Measurements from ENCODE around the gene NFIA.
A peak's percentile ranks its signal among the peaks of the same experiment; 100 is the strongest.

NFIA gene

DNA sequence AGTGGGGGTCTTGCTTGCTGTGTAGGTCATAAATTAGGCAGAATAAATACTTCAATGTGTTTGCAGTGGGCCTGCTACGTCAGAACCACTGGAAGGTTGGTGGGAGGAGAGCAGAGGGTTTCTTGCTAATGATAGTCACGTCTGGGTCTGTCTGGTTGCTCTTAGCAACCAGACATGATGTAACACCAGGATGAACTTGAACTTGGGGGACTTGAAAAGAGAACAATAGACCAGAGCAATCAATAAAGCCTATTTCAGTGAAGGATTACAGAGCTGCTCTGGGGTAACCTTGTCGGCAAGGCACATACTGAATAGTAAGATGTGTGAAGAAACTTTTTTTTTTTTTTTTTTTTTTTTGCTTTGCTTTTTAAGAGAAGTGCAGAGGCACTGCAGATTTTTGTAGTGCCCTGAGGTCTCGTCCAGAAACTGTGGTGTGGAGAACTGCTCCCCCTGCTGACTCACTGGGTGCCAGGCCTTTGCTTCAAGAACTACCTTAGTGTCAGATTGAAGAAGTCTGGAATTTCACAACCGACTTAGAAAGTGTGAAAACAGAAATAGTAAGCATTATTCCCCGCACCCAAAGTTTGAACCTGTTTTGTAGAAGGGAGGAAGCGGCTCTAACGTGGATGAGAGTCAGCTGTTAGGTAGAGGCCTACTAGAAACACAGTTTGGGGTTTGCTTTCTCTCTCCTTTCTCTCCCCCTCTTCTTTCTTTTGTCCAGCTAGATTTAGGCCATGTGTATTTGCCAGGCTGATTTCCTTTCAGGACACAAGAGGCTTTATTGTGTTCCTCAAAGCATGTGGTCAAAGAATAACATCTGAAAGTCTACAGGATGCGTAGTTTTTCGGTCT, 371.0 kb downstream of the NFIA start:
- no peak for TF ChIP-seq CREB1 (IDR thresholded peaks at IDR 0.05; ENCODE audit: low read depth)
- peak; percentile 85 for TF ChIP-seq RAD21 (IDR thresholded peaks at IDR 0.05; ENCODE audit: low read depth)
- TF ChIP-seq EP300 (IDR thresholded peaks at IDR 0.05; ENCODE audit: borderline replicate concordance), result peak; percentile 63; the same call in 1 of the 2 replicates
- TF ChIP-seq, protein P1, sequence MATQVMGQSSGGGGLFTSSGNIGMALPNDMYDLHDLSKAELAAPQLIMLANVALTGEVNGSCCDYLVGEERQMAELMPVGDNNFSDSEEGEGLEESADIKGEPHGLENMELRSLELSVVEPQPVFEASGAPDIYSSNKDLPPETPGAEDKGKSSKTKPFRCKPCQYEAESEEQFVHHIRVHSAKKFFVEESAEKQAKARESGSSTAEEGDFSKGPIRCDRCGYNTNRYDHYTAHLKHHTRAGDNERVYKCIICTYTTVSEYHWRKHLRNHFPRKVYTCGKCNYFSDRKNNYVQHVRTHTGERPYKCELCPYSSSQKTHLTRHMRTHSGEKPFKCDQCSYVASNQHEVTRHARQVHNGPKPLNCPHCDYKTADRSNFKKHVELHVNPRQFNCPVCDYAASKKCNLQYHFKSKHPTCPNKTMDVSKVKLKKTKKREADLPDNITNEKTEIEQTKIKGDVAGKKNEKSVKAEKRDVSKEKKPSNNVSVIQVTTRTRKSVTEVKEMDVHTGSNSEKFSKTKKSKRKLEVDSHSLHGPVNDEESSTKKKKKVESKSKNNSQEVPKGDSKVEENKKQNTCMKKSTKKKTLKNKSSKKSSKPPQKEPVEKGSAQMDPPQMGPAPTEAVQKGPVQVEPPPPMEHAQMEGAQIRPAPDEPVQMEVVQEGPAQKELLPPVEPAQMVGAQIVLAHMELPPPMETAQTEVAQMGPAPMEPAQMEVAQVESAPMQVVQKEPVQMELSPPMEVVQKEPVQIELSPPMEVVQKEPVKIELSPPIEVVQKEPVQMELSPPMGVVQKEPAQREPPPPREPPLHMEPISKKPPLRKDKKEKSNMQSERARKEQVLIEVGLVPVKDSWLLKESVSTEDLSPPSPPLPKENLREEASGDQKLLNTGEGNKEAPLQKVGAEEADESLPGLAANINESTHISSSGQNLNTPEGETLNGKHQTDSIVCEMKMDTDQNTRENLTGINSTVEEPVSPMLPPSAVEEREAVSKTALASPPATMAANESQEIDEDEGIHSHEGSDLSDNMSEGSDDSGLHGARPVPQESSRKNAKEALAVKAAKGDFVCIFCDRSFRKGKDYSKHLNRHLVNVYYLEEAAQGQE (IDR thresholded peaks at IDR 0.05; ENCODE audit: low read depth), result no peak
- no peak for TF ChIP-seq EGR1 (IDR thresholded peaks at IDR 0.05)
- TF ChIP-seq ZBTB7A (IDR thresholded peaks at IDR 0.05; ENCODE audit: low read depth), result 0 out of 2 replicates have a peak, but pooled peaks have one; percentile 46
- TF ChIP-seq NFIC (IDR thresholded peaks at IDR 0.05), result 0 out of 2 replicates have a peak, but pooled peaks have one; percentile 6
- TF ChIP-seq, protein P2, sequence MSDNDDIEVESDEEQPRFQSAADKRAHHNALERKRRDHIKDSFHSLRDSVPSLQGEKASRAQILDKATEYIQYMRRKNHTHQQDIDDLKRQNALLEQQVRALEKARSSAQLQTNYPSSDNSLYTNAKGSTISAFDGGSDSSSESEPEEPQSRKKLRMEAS (IDR thresholded peaks at IDR 0.05), result peak; percentile 29; the same call in 1 of the 2 replicates
- TF ChIP-seq FOXM1 (IDR thresholded peaks at IDR 0.05; ENCODE audit: borderline replicate concordance, low read depth), result peak; percentile 27; the same call in 1 of the 2 replicates
- no peak for TF ChIP-seq YY1 (IDR thresholded peaks at IDR 0.05; ENCODE audit: low read depth)
- peak; percentile 61; the same call in 1 of the 2 replicates for TF ChIP-seq TCF12 (IDR thresholded peaks at IDR 0.05; ENCODE audit: low read depth)
- 0 out of 2 replicates have a peak, but pooled peaks have one; percentile 2 for TF ChIP-seq TAF1 (IDR thresholded peaks at IDR 0.05; ENCODE audit: low read depth)
- TF ChIP-seq, protein P3, sequence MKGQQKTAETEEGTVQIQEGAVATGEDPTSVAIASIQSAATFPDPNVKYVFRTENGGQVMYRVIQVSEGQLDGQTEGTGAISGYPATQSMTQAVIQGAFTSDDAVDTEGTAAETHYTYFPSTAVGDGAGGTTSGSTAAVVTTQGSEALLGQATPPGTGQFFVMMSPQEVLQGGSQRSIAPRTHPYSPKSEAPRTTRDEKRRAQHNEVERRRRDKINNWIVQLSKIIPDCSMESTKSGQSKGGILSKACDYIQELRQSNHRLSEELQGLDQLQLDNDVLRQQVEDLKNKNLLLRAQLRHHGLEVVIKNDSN (IDR thresholded peaks at IDR 0.05), result no peak
- no peak for TF ChIP-seq TEAD4 (IDR thresholded peaks at IDR 0.05)
- TF ChIP-seq CEBPB (IDR thresholded peaks at IDR 0.05), result peak; percentile 66

DNA sequence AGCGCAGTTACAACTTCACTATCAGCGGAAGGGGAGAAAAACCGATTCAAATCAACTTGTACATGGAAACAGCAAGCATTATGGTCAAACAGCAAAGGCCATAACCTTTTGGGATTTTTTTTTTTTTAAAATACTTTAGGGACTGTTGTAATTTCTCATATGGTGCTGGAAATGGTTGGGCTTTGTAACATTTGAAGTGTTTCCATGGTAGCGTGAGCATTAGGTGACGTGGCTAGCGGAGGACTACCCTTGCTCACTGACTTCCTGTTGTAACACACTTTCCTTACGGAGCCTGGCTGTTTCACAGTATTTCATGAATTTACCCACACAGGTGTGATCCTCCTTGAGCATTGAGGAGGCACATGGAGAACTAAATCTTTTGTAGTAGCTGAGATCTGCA, 373.0 kb downstream of the NFIA start:
- no peak for TF ChIP-seq TCF12 (IDR thresholded peaks at IDR 0.05; ENCODE audit: low read depth)
- no peak for TF ChIP-seq TAF1 (IDR thresholded peaks at IDR 0.05; ENCODE audit: low read depth)
- TF ChIP-seq, protein P3 (IDR thresholded peaks at IDR 0.05), result no peak
- no peak for TF ChIP-seq YY1 (IDR thresholded peaks at IDR 0.05; ENCODE audit: low read depth)
- TF ChIP-seq, protein P2 (IDR thresholded peaks at IDR 0.05), result no peak
- no peak for TF ChIP-seq ZBTB7A (IDR thresholded peaks at IDR 0.05; ENCODE audit: low read depth)
- no peak for TF ChIP-seq RAD21 (IDR thresholded peaks at IDR 0.05; ENCODE audit: low read depth)
- TF ChIP-seq, protein P1 (IDR thresholded peaks at IDR 0.05; ENCODE audit: low read depth), result no peak
- TF ChIP-seq EGR1 (IDR thresholded peaks at IDR 0.05), result no peak
- TF ChIP-seq EP300 (IDR thresholded peaks at IDR 0.05; ENCODE audit: borderline replicate concordance), result no peak
- no peak for TF ChIP-seq TEAD4 (IDR thresholded peaks at IDR 0.05)
- no peak for TF ChIP-seq NFIC (IDR thresholded peaks at IDR 0.05)
- TF ChIP-seq FOXM1 (IDR thresholded peaks at IDR 0.05; ENCODE audit: borderline replicate concordance, low read depth), result no peak
- no peak for TF ChIP-seq CREB1 (IDR thresholded peaks at IDR 0.05; ENCODE audit: low read depth)
- no peak for TF ChIP-seq CEBPB (IDR thresholded peaks at IDR 0.05)

DNA sequence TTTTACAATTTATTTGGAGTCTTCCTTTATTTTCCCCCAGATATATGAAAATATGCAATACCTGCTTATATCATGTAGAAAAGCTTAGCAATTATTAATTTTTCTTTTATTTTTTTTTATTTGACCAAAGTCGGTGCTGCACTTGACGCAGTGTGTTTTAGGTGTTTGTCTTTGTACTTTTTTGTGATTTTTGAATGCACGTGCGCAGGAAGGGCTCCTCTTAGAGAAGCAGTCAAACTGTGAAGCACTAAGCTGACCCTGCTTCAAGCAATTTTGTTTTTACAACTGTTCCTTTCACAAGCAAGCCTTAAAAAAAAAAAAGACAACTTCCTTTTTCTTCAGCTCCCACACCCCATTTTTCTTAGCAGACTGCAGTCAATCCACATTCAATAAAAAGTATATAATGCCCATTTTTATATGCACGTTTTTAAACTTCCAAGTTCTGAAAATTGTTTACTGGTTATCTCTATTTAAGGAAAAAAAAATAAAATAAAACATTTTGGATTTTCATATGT, 375.2 kb downstream of the NFIA start:
- TF ChIP-seq, protein P3 (IDR thresholded peaks at IDR 0.05), result no peak
- TF ChIP-seq, protein P2 (IDR thresholded peaks at IDR 0.05), result no peak
- TF ChIP-seq, protein P1 (IDR thresholded peaks at IDR 0.05; ENCODE audit: low read depth), result no peak
- TF ChIP-seq YY1 (IDR thresholded peaks at IDR 0.05; ENCODE audit: low read depth) (no peak), FOXM1 (IDR thresholded peaks at IDR 0.05; ENCODE audit: borderline replicate concordance, low read depth) (no peak), TAF1 (IDR thresholded peaks at IDR 0.05; ENCODE audit: low read depth) (no peak), EGR1 (IDR thresholded peaks at IDR 0.05) (no peak), CREB1 (IDR thresholded peaks at IDR 0.05; ENCODE audit: low read depth) (no peak), ZBTB7A (IDR thresholded peaks at IDR 0.05; ENCODE audit: low read depth) (no peak), EP300 (IDR thresholded peaks at IDR 0.05; ENCODE audit: borderline replicate concordance) (no peak), CEBPB (IDR thresholded peaks at IDR 0.05) (no peak), RAD21 (IDR thresholded peaks at IDR 0.05; ENCODE audit: low read depth) (no peak), TEAD4 (IDR thresholded peaks at IDR 0.05) (no peak), NFIC (IDR thresholded peaks at IDR 0.05) (no peak), TCF12 (IDR thresholded peaks at IDR 0.05; ENCODE audit: low read depth) (no peak)

Measured in Ishikawa (cell line).